HL-60 (cell line): ENCODE results near the gene MACROD2.

Source experiments
- DNase-seq, 2 experiments: peaks; one replicate each; pipeline ENCODE4 v3.0.0-alpha.2; 2010 to 2020; ENCODE audit warnings: low read depth in 1 of 2, low spot score in 1 of 2
- H3K27ac ChIP-seq: fragments of 250-450 bp; sonication (Bioruptor Pico); replicated peaks from 2 replicates; pipeline ENCODE4 v1.5.1; 2020; ENCODE audit warnings: mild to moderate bottlenecking, moderate library complexity
- H3K27me3 ChIP-seq: fragments of 250-450 bp; sonication (Bioruptor Pico); 2 replicates; pipeline ENCODE4 v1.5.1; 2021; ENCODE audit warnings: mild to moderate bottlenecking, moderate library complexity; ENCODE audit not compliant: insufficient read depth, poor library complexity, severe bottlenecking
- H3K4me3 ChIP-seq: replicated peaks from 2 replicates; pipeline ENCODE4 v1.5.1; 2011; ENCODE audit warnings: mild to moderate bottlenecking, control low read depth, low read length; ENCODE audit not compliant: insufficient read depth
- GABPA ChIP-seq: IDR thresholded peaks from 2 replicates; pipeline ENCODE4 v1.6.1; 2012; ENCODE audit warnings: low read depth
- POLR2AphosphoS5 ChIP-seq: IDR thresholded peaks from 2 replicates; pipeline ENCODE4 v1.6.1; 2012; ENCODE audit warnings: low read depth
- SPI1 ChIP-seq: IDR thresholded peaks from 2 replicates; pipeline ENCODE4 v1.6.1; 2012; ENCODE audit warnings: low read depth, mild to moderate bottlenecking, borderline replicate concordance
- TF ChIP-seq, protein P1 (sequence below): IDR thresholded peaks from 2 replicates; pipeline ENCODE4 v1.6.1; 2012; ENCODE audit warnings: low read depth; ENCODE audit not compliant: insufficient replicate concordance
- TF ChIP-seq, protein P2 (sequence below): IDR thresholded peaks from one replicate; pipeline ENCODE4 v1.5.1; 2011; ENCODE audit warnings: low read length, control low read depth, inconsistent platforms; ENCODE audit not compliant: insufficient read depth

MACROD2 gene

DNA sequence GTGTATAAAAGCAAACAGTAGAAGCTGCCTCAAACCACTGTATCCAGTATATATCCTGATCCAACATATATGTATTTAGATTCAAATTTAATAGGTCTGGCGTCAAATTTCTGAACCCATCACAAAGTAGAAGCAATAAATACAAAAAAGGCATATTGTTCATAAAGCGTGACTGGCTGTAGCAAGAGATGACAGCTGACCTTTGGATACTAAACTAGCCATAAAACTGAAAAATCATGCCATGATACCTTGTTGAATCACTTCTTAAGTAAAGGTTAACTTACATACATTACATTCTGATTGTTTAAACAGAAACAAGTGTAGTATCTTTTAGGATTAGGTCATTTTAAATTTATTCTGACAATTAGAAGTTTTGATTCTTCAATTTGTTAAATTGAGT is 714.1 kb downstream of the MACROD2 start:
- Histone ChIP-seq H3K27ac (no peak overlapping the region), H3K27me3 (no peaks in the 10 kb centered on the region), H3K4me3 (no peak overlapping the region)
- DNase-seq, result no peak
- TF ChIP-seq SPI1, result no peak
- TF ChIP-seq, protein P1, sequence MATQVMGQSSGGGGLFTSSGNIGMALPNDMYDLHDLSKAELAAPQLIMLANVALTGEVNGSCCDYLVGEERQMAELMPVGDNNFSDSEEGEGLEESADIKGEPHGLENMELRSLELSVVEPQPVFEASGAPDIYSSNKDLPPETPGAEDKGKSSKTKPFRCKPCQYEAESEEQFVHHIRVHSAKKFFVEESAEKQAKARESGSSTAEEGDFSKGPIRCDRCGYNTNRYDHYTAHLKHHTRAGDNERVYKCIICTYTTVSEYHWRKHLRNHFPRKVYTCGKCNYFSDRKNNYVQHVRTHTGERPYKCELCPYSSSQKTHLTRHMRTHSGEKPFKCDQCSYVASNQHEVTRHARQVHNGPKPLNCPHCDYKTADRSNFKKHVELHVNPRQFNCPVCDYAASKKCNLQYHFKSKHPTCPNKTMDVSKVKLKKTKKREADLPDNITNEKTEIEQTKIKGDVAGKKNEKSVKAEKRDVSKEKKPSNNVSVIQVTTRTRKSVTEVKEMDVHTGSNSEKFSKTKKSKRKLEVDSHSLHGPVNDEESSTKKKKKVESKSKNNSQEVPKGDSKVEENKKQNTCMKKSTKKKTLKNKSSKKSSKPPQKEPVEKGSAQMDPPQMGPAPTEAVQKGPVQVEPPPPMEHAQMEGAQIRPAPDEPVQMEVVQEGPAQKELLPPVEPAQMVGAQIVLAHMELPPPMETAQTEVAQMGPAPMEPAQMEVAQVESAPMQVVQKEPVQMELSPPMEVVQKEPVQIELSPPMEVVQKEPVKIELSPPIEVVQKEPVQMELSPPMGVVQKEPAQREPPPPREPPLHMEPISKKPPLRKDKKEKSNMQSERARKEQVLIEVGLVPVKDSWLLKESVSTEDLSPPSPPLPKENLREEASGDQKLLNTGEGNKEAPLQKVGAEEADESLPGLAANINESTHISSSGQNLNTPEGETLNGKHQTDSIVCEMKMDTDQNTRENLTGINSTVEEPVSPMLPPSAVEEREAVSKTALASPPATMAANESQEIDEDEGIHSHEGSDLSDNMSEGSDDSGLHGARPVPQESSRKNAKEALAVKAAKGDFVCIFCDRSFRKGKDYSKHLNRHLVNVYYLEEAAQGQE, result no peak
- TF ChIP-seq POLR2AphosphoS5, result no peak
- no peak for TF ChIP-seq GABPA
- TF ChIP-seq, protein P2, sequence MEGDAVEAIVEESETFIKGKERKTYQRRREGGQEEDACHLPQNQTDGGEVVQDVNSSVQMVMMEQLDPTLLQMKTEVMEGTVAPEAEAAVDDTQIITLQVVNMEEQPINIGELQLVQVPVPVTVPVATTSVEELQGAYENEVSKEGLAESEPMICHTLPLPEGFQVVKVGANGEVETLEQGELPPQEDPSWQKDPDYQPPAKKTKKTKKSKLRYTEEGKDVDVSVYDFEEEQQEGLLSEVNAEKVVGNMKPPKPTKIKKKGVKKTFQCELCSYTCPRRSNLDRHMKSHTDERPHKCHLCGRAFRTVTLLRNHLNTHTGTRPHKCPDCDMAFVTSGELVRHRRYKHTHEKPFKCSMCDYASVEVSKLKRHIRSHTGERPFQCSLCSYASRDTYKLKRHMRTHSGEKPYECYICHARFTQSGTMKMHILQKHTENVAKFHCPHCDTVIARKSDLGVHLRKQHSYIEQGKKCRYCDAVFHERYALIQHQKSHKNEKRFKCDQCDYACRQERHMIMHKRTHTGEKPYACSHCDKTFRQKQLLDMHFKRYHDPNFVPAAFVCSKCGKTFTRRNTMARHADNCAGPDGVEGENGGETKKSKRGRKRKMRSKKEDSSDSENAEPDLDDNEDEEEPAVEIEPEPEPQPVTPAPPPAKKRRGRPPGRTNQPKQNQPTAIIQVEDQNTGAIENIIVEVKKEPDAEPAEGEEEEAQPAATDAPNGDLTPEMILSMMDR, result no peak

DNA sequence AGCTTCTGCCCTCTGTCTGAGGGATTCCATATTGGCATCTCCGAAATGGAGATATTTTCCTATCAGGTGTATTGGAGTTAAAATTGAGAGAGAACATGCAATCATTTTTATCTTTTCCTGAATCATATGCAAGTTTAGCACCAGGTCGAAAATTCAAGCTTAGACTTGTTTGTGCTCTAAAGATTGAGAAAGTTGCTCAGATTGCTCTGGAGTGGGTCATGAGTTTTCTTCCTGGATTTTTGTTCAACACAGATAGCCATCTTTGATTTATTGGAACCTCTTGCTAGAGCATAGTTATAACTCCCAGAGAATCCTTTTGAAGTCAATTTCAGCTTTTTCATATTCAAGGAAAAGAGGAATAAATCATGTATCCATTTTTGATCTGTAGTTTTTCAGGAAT is 715.6 kb downstream of the MACROD2 start:
- DNase-seq, result no peak
- no peak for TF ChIP-seq GABPA
- no peak for TF ChIP-seq POLR2AphosphoS5
- TF ChIP-seq, protein P1, result no peak
- TF ChIP-seq, protein P2, result no peak
- TF ChIP-seq SPI1, result no peak
- Histone ChIP-seq H3K27me3 (no peaks in the 10 kb centered on the region), H3K27ac (no peak overlapping the region), H3K4me3 (no peak overlapping the region)

DNA sequence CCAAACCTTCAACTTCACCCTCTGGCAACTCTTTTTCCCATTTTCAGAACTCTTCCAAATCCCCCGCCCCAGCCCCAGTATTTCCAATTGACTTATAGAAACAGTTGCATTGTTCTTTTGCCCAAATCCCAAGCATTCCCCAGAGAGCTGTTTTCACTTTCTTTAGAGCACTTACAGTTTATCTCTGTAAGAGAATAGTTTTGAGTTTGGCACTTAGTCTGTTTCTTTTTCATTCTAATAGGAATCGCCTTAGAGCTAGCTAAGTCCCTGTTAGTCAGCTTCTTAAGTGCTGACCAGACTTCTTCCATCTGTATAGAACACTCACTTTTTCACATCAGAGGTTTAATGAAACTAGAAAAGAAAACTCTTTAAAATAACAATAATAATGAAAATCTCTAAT is 716.3 kb downstream of the MACROD2 start:
- Histone ChIP-seq H3K27ac (no peak overlapping the region), H3K4me3 (no peak overlapping the region), H3K27me3 (no peaks in the 10 kb centered on the region)
- no peak for DNase-seq
- TF ChIP-seq, protein P2, result no peak
- TF ChIP-seq GABPA (no peak), POLR2AphosphoS5 (no peak), SPI1 (no peak)
- TF ChIP-seq, protein P1, result no peak
